Parathyroid adenoma (tissue), 2 donors: ENCODE data around the gene CDC26.

Experiments
- H2AFZ ChIP-seq: fragments of 300-600 bp; sonication (generic); one replicate; pipeline ENCODE4 v1.7.0; 2017; ENCODE audit warnings: antibody characterized with exemption, mild to moderate bottlenecking
- H3K27ac ChIP-seq: fragments of 300-600 bp; sonication (generic); one replicate; pipeline ENCODE4 v1.7.0; 2017
- H3K27me3 ChIP-seq: fragments of 300-600 bp; sonication (generic); one replicate; pipeline ENCODE4 v1.7.0; 2017; ENCODE audit warnings: low read length; ENCODE audit not compliant: control insufficient read depth, insufficient read depth
- H3K36me3 ChIP-seq: fragments of 300-600 bp; sonication (generic); one replicate; pipeline ENCODE4 v1.7.0; 2017; ENCODE audit warnings: low read length; ENCODE audit not compliant: control insufficient read depth, insufficient read depth
- H3K4me1 ChIP-seq: fragments of 300-600 bp; sonication (generic); one replicate; pipeline ENCODE4 v1.7.0; 2017; ENCODE audit warnings: control low read depth
- H3K4me2 ChIP-seq: fragments of 300-600 bp; sonication (generic); one replicate; pipeline ENCODE4 v1.7.0; 2017; ENCODE audit warnings: low read length
- H3K4me3 ChIP-seq: fragments of 300-600 bp; sonication (generic); one replicate; pipeline ENCODE4 v1.7.0; 2017; ENCODE audit warnings: low read depth, low read length
- H3K79me2 ChIP-seq: fragments of 300-600 bp; sonication (generic); one replicate; pipeline ENCODE4 v1.7.0; 2017; ENCODE audit warnings: control low read depth
- H3K9ac ChIP-seq: fragments of 300-600 bp; sonication (generic); one replicate; pipeline ENCODE4 v1.7.0; 2017; ENCODE audit warnings: mild to moderate bottlenecking
- H3K9me3 ChIP-seq: fragments of 300-600 bp; sonication (generic); one replicate; pipeline ENCODE4 v1.7.0; 2017; ENCODE audit warnings: low read length; ENCODE audit not compliant: control insufficient read depth
- TF ChIP-seq, protein P1 (sequence below): fragments of 300-600 bp; sonication (generic); IDR thresholded peaks from one replicate; pipeline ENCODE4 v1.7.0; 2017; ENCODE audit warnings: antibody characterized with exemption, mild to moderate bottlenecking
- donor health status: primary hyperparathyroidism.

The CDC26 gene

DNA sequence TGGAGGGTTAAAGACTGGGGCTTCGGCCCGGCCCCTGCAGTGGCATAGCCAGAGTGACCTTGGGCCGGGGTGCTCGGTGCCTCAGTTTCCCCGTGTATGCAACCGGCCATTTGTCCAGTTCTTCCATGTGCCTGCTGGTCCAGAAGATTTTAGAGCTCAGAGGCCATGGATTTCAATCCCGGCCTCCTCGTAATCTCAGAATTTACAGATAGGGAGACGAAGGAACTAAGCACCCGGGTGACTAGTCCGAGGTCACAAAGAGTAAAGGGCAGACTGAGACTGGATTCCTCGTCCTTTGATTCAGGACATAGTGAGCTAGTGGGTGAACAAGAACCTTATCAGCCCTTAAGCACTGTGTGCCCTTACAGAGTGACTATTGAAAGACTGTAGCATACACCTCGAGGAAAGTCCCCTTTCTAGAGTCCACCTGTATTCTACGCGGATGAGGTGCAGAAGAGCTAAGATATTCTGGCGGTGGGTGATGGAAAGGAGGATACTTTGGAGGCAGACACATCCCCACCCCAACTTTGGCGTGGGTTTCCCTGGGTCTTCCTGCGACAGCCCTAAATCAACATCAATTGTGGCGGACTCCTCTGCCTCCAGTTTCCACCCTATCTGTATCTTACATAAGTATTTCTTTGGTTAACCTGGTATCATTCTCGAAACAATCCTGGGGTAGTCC, 53.4 kb downstream of the CDC26 start:
- no peaks in the 10 kb centered on the region for H3K9me3 ChIP-seq
- H3K4me2 ChIP-seq: peak overlapping the region; percentile 83
- peak overlapping the region; percentile 80 for H3K4me3 ChIP-seq
- no peaks in the 10 kb centered on the region for H3K27me3 ChIP-seq
- H3K36me3 ChIP-seq: no peaks in the 10 kb centered on the region
- peaks cover 6% of the 10 kb centered on the region for H3K79me2 ChIP-seq
- TF ChIP-seq, protein P1, sequence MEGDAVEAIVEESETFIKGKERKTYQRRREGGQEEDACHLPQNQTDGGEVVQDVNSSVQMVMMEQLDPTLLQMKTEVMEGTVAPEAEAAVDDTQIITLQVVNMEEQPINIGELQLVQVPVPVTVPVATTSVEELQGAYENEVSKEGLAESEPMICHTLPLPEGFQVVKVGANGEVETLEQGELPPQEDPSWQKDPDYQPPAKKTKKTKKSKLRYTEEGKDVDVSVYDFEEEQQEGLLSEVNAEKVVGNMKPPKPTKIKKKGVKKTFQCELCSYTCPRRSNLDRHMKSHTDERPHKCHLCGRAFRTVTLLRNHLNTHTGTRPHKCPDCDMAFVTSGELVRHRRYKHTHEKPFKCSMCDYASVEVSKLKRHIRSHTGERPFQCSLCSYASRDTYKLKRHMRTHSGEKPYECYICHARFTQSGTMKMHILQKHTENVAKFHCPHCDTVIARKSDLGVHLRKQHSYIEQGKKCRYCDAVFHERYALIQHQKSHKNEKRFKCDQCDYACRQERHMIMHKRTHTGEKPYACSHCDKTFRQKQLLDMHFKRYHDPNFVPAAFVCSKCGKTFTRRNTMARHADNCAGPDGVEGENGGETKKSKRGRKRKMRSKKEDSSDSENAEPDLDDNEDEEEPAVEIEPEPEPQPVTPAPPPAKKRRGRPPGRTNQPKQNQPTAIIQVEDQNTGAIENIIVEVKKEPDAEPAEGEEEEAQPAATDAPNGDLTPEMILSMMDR: no peak
- H3K9ac ChIP-seq: peak overlapping the region; percentile 19
- peak overlapping the region; percentile 87 for H2AFZ ChIP-seq
- peak overlapping the region; percentile 51 for H3K27ac ChIP-seq
- H3K4me1 ChIP-seq: peaks cover 5% of the 10 kb centered on the region

DNA sequence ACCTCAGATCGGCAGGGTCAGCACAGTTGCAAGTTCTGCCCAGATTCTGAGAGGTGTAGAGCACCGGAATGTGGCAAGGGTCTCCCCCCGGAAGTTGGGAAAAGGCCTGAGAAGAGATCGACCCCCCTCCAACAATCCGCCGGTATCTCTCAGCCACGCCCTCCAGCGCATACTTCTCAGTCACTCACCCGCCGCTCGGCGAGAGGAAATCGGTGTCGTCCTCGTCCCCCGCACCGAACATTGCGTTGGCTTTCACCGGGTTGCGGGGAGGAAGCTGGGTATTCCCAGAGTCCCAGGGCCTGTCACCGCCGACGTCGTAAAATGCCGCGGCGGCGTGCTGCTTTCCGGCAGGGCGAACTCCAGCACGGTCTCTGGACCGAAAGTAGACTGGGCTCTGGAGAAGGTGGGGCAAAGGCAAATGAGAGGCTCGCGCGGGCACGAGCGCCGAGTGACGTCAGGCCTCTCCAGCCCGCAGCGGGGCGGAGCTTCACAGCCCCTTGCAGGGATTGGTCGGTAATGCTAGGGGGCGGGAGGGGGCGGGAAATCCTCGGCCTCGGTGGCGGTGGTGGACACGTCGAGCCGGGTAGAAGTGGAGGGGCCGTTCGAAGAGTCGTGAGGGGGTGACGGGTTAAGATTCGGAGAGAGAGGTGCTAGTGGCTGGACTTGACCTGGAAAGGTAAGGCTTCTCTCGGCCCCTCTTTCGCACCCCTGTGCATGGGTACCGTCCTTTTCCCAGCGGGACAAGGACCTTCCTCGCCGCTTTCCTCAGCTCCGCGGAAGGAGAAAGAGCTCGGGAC, 54.2 kb downstream of the CDC26 start, which contains the start of the genes FKBP15 and SLC31A1:
Gene FKBP15, minus strand, starts transcription at position 275 of the 797 bp plus-strand sequence. Its CDS starts 34 bp downstream, at position 241.
Gene SLC31A1, plus strand, starts transcription at position 542 of the 797 bp plus-strand sequence. CDS start 34,605 bp downstream, outside the sequence.
- Histone ChIP-seq H3K27ac (peak within 1 kb of the TSS; percentile 73), H3K9me3 (no peaks in the 10 kb centered on the region), H3K4me1 (peaks cover 5% of the 10 kb centered on the region), H3K4me2 (peak within 1 kb of the TSS; percentile 87), H3K36me3 (no peaks in the 10 kb centered on the region), H3K4me3 (peak within 1 kb of the TSS; percentile 95), H3K79me2 (peaks cover 6% of the 10 kb centered on the region), H3K9ac (peak within 1 kb of the TSS; percentile 19), H3K27me3 (no peaks in the 10 kb centered on the region), H2AFZ (peak within 1 kb of the TSS; percentile 87)
- TF ChIP-seq, protein P1: no peak

DNA sequence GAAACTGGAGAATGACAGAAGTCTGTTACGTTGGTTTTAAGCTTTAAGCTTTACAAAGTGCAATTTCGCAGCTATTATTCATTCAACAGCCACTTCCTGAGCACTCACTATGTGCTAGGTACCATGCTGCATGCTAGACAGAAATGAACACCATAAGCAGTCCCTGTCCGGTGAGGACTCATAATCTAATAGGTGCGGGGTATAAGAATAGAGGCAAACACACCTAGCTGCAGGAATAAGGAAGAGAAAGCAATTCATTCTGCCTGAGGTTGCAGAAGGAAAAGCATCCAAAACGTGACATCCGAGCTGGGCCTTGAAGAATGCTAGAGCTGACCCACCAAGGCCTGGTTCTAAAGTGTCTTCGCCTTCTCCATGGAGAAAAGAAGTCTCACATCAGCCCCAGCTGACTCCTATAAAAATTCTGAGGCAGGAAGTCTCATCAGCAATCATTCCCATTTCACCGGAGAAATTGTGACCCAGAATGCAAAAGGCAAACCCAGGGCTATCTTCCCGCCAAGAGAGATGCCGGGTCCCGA, 54.8 kb downstream of the CDC26 start:
- Histone ChIP-seq H2AFZ (peak overlapping the region; percentile 87), H3K27ac (peak overlapping the region; percentile 73), H3K27me3 (no peaks in the 10 kb centered on the region), H3K36me3 (no peaks in the 10 kb centered on the region), H3K9ac (peak overlapping the region; percentile 3), H3K4me1 (peaks cover 5% of the 10 kb centered on the region), H3K79me2 (peaks cover 8% of the 10 kb centered on the region), H3K9me3 (no peaks in the 10 kb centered on the region), H3K4me3 (peak overlapping the region; percentile 95), H3K4me2 (peak overlapping the region; percentile 87)
- TF ChIP-seq, protein P1: no peak

DNA sequence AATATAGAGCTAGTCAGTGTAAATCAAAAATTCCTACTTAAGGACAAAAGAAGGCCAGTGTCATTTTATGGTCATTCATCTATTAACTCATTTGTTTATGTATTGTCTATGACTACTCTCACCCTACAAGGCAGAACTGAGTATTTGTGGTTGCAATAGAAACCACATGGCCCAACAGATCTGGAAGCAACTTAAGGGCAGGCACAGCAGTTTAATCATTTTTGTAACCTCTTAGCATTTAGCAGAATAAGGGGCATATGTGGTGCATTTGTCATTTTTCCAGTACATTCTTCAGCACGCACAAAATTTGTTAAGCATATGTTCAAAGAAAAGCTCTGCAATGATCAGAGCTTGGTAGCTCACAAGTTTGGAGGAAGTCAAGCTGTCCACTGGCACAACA, 55.4 kb downstream of the CDC26 start:
- H3K4me2 ChIP-seq: peak overlapping the region; percentile 87
- TF ChIP-seq, protein P1: no peak
- H3K4me3 ChIP-seq: peak overlapping the region; percentile 95
- H2AFZ ChIP-seq: no peak overlapping the region
- no peak overlapping the region for H3K9ac ChIP-seq
- no peaks in the 10 kb centered on the region for H3K36me3 ChIP-seq
- H3K27me3 ChIP-seq: no peaks in the 10 kb centered on the region
- H3K9me3 ChIP-seq: no peaks in the 10 kb centered on the region
- peaks cover 5% of the 10 kb centered on the region for H3K4me1 ChIP-seq
- no peak overlapping the region for H3K27ac ChIP-seq
- H3K79me2 ChIP-seq: peaks cover 8% of the 10 kb centered on the region
